GM12864 (cell line): ENCODE measurements around the gene CDK18.

Source experiments
- DNase-seq: peaks from one replicate; pipeline ENCODE4 v3.0.0-alpha.2; 2011; ENCODE audit warnings: low read depth
- H3K4me3 ChIP-seq: 2 replicates; pipeline ENCODE4 v1.5.1; 2011; ENCODE audit warnings: mild to moderate bottlenecking, low read depth, low read length, control low read depth
- CTCF ChIP-seq: IDR thresholded peaks from 2 replicates; pipeline ENCODE4 v1.5.1; 2011; ENCODE audit warnings: low read depth, mild to moderate bottlenecking, moderate library complexity, low read length, control low read depth, inconsistent platforms; ENCODE audit errors: missing control alignments

The CDK18 gene

GRCh38 chr1:205536759-205537361, 32.4 kb downstream of the CDK18 start:
- DNase-seq: no peak
- H3K4me3 ChIP-seq: no peak overlapping the region

GRCh38 chr1:205537386-205538018, 33.0 kb downstream of the CDK18 start:
- DNase-seq: no peak
- H3K4me3 ChIP-seq: no peak overlapping the region
- TF ChIP-seq CTCF: no peak

More at GRCh38 chr1:205536759-205537361, 32.4 kb downstream of the CDK18 start:
- no peak for TF ChIP-seq CTCF

GRCh38 chr1:205538235-205538840, 33.9 kb downstream of the CDK18 start:
- no peak for DNase-seq
- H3K4me3 ChIP-seq: no peak overlapping the region
- no peak for TF ChIP-seq CTCF

DNA sequence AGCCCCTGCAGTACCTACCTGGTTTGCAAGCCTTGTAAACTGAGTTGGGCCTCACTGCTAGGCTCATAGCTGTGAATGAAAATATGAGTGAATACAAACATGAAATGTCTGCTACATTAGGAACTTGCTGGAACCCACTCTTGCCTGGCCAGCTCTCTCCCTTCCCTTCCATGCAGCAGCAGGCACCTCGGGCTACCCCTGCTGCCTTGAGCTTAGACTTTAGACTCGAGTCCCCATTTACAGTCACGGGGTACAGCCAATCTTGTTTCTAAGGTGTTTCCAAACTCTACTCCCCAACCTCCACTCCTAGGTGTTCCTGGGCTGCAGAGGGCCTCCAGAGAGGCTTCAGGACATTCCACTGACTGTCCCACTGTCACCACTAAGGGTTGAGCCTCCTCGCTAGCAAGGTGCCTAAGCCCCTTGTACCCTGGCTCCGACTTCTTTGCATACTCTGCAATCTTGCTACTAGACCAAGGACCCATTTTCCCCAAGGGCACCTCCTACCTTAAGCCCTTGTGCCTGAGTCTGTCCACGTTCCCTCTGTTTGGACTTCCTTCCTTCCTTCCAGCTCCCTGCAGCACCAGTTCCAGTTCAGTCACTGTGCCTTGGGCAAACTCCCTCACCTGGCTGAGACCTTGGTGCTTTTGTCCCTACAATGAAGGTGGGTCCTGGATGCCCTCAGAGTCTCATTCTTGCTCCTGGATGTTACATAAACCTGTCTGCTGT, 36.9 kb downstream of the CDK18 start:
- no peak for DNase-seq
- H3K4me3 ChIP-seq: no peak overlapping the region
- TF ChIP-seq CTCF: no peak

DNA sequence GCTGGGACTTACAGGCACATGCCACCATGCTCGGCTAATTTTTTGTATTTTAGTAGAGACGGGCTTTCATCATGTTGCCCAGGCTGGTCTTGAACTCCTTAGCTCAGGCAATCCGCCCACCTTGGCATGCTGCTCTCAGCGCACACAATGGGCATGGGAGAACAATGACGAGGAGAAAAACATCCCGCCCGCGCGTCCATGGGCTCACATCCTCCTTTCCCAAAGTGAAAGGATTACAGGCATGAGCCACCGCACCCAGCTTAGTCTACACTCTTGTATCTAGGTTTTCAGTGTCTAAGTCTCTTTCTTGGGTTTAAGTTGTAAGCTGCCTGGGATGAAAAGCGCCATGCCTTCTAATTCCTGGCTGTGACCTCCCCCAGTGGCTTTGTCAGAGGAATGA, 37.9 kb downstream of the CDK18 start:
- no peak overlapping the region for H3K4me3 ChIP-seq
- TF ChIP-seq CTCF: no peak
- no peak for DNase-seq

DNA sequence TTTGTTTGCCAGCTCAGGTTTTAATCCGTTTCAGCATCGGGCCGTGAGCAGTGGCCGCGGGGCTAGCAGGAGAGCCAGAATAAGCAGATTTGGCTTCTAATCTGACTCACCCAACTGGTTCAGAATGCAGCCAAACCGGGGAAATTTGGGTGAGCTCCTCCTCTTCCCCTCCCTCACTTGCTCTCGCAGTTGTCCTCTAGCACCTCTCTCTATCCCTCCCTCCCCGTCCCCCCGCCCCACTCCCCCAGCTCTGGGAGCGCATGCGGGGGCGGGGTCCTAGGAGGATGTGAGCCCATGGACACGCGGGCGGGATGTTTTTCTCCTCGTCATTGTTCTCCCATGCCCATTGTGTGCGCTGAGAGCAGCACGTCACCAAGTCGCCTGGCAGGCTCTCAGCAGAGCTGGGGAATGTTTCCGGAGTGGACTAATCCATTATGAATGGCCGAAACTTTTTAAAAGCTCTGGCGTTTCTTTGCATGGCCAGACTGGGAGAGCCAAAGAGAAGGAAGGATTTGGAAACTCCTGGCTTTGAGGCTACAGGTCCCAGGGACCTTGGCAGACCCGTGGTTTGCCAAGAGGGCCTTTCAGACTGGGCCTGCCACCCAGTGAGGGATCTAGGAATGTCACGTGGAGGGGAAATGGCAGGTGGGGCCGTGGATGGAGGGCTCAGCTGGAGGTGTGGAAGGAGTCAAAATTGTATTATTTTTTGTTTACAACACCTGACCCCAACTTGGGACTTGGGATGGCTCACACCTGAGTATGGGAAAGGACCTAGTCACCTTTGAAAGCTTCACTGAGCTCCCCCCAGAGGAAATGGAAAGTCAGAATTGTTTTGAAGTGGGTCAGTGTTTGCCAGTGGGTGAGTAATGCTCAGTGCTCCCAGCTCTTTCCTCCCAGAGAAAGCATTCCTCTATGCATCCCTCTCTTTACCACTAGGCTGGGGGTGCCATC, 39.2 kb downstream of the CDK18 start:
- no peak overlapping the region for H3K4me3 ChIP-seq
- TF ChIP-seq CTCF: no peak
- DNase-seq: no peak
